Epidermal melanocyte (primary cell): Measurements from ENCODE around the gene MAP3K14.
"Not testable (repeated sequence)": the region's sequence is repeated elsewhere in the genome, so short reads cannot be mapped to it uniquely, and the experiment has no call there.

Source experiments
- DNase-seq: peaks from one replicate; pipeline ENCODE4 v3.0.0; 2011; ENCODE audit warnings: low spot score; ENCODE audit not compliant: insufficient read length

The MAP3K14 gene

GRCh38 chr17:45302220-45302619 lies 14.6 kb downstream of the MAP3K14 start:
- not testable (repeated sequence) for DNase-seq

GRCh38 chr17:45301674-45302073 lies 15.1 kb downstream of the MAP3K14 start:
- DNase-seq, result no peak

- no peak for DNase-seq
Measured at GRCh38 chr17:45300060-45300751, 16.6 kb downstream of the MAP3K14 start.

- peak; percentile 77 for DNase-seq
Measured at GRCh38 chr17:45299361-45299760, 17.5 kb downstream of the MAP3K14 start.

- DNase-seq, result no peak
Measured at GRCh38 chr17:45298546-45299285, 18.1 kb downstream of the MAP3K14 start.

GRCh38 chr17:45296833-45297124 lies 20.0 kb downstream of the MAP3K14 start:
- DNase-seq, result no peak

- DNase-seq, result no peak
Measured at GRCh38 chr17:45296003-45296832, 20.6 kb downstream of the MAP3K14 start.

GRCh38 chr17:45294506-45294905 lies 22.3 kb downstream of the MAP3K14 start:
- DNase-seq, result no peak

- peak; percentile 74 for DNase-seq
Measured at GRCh38 chr17:45293413-45294211, 23.2 kb downstream of the MAP3K14 start.

GRCh38 chr17:45292696-45293412 lies 24.0 kb downstream of the MAP3K14 start:
- DNase-seq, result no peak

- no peak for DNase-seq
Measured at GRCh38 chr17:45291171-45291805, 25.5 kb downstream of the MAP3K14 start.

- no peak for DNase-seq
Measured at GRCh38 chr17:45290269-45290765, 26.5 kb downstream of the MAP3K14 start.

GRCh38 chr17:45289301-45290268 lies 27.2 kb downstream of the MAP3K14 start:
- no peak for DNase-seq

GRCh38 chr17:45288825-45289224 lies 28.0 kb downstream of the MAP3K14 start:
- DNase-seq, result no peak

GRCh38 chr17:45287526-45288500 lies 29.0 kb downstream of the MAP3K14 start:
- DNase-seq, result peak; percentile 64

GRCh38 chr17:45286286-45286685 lies 30.5 kb downstream of the MAP3K14 start:
- DNase-seq, result no peak
